D721Med (cell line): ENCODE measurements around the gene PRORP.
"Not testable (repeated sequence)": the region's sequence is repeated elsewhere in the genome, so short reads cannot be mapped to it uniquely, and the experiment has no call there.

Experiments
- DNase-seq: peaks from one replicate; pipeline ENCODE4 v3.0.0; 2011; ENCODE audit warnings: low spot score; ENCODE audit not compliant: insufficient read length
- FAIRE-seq: peaks from 2 replicates; lab custom pipeline; 2011; peaks lifted over from hg19 to GRCh38; lab: Jason Lieb, UNC
- TF ChIP-seq, protein P1 (sequence below): IDR thresholded peaks from 2 replicates; pipeline ENCODE4 v1.5.1; 2012; ENCODE audit warnings: mild to moderate bottlenecking, control low read depth; ENCODE audit not compliant: insufficient read depth; ENCODE audit errors: missing control alignments

The PRORP gene

DNA sequence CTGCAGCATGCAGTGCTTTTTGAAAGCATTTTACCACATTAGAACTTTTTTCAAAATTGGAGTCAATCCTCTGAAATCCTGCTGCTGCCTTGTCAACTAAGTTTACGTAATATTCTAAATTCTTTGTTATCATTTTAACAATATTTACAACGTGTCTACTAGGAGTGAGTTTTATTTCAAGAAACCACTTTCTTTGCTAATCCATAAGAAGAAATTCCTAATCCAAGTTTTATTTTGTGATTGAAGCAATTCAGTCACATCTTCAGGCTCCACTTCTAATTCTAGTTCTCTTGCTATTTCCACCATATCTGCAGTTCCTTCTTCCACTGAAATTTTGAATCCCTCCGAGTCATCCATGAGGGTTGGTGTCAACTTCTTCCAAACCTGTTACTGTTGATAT, 25.4 kb downstream of the PRORP start:
- DNase-seq: no peak
- TF ChIP-seq, protein P1, sequence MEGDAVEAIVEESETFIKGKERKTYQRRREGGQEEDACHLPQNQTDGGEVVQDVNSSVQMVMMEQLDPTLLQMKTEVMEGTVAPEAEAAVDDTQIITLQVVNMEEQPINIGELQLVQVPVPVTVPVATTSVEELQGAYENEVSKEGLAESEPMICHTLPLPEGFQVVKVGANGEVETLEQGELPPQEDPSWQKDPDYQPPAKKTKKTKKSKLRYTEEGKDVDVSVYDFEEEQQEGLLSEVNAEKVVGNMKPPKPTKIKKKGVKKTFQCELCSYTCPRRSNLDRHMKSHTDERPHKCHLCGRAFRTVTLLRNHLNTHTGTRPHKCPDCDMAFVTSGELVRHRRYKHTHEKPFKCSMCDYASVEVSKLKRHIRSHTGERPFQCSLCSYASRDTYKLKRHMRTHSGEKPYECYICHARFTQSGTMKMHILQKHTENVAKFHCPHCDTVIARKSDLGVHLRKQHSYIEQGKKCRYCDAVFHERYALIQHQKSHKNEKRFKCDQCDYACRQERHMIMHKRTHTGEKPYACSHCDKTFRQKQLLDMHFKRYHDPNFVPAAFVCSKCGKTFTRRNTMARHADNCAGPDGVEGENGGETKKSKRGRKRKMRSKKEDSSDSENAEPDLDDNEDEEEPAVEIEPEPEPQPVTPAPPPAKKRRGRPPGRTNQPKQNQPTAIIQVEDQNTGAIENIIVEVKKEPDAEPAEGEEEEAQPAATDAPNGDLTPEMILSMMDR: no peak
- FAIRE-seq: no peak

DNA sequence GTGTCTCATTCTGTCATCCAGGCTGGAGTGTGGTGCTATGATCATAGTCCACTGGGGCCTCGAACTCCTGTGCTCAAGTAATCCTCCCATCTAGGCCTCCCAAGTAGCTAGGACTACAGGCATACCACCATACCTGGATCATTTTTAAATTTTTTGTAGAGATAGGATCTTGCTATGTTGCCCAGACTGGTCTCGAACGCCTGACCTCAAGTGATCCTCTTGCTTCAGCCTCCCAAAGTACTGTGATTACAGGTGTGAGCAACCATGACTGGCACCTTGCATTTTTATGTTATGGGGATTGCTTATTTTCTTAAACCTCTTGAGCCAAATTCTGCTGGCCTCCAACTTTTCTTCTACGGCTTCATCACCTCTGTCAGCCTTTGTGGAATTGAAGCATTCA, 26.9 kb downstream of the PRORP start:
- TF ChIP-seq, protein P1: no peak
- DNase-seq: no peak
- no peak for FAIRE-seq

- not testable (repeated sequence) for DNase-seq, FAIRE-seq
These were observed 30.2 kb downstream of the PRORP start for GRCh38 chr14:35152531-35152930.

GRCh38 chr14:35154016-35154415, 31.7 kb downstream of the PRORP start:
- TF ChIP-seq, protein P1: no peak
- FAIRE-seq (no peak), DNase-seq (no peak)

DNA sequence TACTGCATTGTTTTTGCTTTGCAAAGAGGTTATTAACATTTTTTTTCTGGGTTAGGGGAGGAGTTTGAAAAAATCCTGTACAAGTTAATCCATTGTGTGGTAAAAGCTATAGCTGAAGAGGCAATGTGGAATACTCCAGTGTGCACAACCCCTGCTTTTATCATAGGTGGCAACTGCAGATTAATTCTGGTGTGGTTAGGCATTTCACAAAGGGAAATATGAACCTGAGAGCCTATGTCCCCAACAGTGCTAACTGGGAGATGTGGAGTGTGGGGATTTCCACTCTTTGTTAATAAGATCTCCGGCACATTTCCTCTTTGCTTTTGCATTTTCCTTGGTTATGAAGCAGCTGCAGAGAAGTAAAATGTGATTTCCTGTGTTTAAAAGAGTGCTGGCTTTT, 33.6 kb downstream of the PRORP start:
- TF ChIP-seq, protein P1: no peak
- no peak for DNase-seq
- FAIRE-seq: no peak

GRCh38 chr14:35158491-35158890, 36.1 kb downstream of the PRORP start:
- TF ChIP-seq, protein P1: no peak
- no peak for FAIRE-seq

GRCh38 chr14:35158951-35159653, 36.8 kb downstream of the PRORP start:
- no peak for DNase-seq
- FAIRE-seq: no peak
- TF ChIP-seq, protein P1: no peak

More at GRCh38 chr14:35158491-35158890, 36.1 kb downstream of the PRORP start:
- DNase-seq: no peak
